Fibroblast of skin of left quadriceps (primary cell): ENCODE measurements around the gene TMC8.

Experiments used
- DNase-seq, 2 experiments: peaks; one replicate each; pipeline ENCODE4 v3.0.0-alpha.2; 2013; ENCODE audit warnings: low read depth in 2 of 2

The TMC8 gene

DNA sequence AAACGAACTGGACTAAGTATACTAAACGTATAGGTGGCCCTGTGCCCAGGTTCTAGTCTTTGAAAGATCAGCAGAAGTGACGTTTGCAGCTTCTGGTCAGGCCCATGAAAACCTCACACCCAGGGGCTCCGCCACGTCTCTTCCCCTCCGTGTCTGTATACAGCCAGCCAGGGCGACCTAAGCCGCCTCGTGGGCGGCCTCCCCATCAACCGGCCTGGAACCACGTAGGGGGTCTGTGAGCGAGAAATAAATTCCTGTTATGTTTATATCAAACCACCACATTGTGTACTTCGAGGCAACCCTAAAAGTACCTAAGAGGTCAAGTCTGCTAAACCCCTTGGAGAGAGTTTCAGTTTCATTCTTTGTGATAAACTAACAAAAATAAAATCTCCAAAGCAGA lies 49.5 kb downstream of the TMC8 start:
- DNase-seq: no peak

DNA sequence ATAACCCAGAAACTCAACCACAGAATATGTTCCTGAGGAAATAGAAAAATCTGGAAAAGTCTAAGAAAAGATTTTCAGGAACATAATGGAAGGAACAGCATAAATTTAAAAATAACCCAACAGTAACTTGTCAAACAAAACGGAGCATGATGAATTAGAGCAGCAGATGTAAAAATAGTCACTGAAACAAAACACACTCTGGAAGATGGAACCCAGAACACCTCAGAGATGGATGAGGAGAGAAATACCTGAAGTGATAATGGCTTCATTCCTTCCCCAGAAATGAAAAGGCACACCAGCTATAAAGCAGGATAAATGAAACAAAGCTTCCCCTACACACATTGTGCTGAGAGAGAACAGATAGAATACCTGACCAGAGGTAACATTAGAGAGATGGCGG lies 49.9 kb downstream of the TMC8 start:
- DNase-seq: no peak

DNA sequence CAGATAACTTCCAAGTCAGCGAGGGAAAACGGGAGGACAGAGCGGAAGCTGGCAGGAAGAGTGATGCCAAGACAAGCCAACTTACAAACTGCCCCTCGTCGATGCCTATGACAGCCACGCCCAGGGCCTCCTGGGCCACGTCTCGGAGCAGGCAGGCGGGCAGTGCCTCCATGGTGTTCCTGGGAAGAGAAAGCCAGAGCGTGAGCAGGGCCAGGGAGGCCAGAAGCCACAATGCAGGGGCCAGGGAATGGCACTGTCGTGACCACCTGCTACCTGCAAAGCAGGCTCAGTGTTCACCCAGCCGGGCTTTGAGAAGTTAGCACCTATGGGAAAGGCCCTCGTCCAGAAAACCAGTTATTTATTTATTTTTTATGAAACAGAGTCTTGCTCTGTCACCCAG lies 51.9 kb downstream of the TMC8 start:
- DNase-seq: no peak

DNA sequence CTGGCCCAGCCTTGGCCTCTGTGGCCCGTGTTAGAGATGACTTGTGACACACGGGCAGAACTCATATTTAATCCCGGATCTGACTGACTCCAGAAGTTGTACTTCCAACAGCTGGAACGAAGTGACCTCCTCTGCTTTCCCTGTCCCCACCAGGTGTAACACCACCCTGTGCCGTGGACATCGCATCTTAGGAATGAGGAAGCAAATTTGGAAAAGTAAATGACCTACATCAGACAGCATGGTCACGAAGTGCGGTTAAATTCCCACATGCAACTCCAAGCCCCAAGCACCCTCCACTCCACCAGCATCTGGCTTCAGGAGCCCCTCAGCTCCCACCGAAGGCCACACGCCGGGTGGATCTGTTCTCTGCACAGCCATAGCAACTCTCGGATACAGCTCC lies 53.3 kb downstream of the TMC8 start:
- no peak for DNase-seq

DNA sequence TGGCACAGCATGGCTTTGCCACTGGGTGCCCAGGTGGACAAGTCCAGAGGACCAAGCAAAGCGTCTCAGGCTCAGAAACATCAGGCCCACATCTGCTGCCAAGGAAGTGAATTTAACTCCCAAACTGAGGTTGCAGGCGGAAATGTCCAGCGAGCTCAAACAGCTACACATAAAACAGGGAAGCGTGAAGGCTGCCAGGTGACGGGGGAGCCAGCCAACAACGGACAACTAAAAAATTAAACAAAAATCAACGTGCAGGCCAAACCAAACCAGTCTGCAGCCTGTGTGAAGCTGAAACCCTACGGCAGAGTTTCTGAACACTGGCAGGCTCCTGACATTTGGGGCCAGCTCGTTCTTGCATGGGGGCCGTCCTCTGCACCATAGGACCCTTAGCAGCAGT lies 53.8 kb downstream of the TMC8 start:
- DNase-seq: no peak

DNA sequence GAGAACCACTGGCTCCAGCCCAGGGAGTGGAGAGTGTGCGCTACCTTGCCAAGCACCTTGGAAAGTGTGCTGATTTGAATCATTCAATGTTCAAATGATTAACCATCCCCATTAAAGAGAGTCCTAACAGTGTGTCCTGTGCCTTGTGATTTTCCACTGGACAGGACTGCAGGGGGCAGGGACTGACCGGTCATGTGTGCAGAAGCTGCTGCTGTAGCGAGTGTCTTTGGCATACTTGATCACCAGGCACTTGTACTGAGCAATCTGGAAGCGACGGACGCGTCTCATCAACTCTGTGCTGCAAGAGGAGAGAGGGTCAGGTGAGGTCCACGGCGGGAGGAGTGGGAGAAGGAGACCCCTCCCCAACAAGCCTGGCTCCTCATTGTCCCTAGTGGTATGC lies 54.3 kb downstream of the TMC8 start:
- no peak for DNase-seq

DNA sequence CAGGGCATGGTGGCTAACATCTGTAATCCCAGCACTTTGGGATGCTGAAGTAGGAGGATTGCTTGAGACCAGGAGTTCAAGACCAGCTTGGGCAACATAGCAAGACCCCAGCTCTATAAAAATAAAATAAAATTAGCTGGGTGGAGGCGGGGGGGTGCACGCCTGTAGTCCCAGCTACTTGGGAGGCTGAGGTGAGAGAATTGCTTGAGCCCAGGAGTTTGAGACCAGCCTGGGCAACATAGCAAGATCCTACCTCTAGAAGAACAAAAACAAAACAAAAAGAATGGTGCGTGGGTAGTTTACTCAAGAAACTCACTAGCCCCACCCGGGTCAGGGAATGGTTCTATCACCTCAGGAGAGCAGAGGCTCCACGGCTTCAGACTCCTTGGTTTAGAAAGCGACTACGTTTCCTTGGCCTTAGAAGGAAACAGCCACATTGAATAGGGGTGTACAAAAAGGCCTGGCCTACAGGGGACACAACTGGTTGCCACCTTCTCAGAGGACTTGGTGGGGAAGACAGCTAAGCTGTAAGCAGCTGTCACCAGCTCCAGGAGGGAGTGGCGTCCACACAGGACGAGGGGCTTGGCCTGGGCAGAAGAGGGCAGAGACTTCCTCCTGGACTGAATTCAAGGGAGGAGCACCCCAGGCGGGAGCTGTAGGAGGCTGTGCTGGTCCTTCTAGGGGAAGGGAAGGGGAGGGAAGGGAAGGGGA lies 55.6 kb downstream of the TMC8 start:
- DNase-seq: no peak

DNA sequence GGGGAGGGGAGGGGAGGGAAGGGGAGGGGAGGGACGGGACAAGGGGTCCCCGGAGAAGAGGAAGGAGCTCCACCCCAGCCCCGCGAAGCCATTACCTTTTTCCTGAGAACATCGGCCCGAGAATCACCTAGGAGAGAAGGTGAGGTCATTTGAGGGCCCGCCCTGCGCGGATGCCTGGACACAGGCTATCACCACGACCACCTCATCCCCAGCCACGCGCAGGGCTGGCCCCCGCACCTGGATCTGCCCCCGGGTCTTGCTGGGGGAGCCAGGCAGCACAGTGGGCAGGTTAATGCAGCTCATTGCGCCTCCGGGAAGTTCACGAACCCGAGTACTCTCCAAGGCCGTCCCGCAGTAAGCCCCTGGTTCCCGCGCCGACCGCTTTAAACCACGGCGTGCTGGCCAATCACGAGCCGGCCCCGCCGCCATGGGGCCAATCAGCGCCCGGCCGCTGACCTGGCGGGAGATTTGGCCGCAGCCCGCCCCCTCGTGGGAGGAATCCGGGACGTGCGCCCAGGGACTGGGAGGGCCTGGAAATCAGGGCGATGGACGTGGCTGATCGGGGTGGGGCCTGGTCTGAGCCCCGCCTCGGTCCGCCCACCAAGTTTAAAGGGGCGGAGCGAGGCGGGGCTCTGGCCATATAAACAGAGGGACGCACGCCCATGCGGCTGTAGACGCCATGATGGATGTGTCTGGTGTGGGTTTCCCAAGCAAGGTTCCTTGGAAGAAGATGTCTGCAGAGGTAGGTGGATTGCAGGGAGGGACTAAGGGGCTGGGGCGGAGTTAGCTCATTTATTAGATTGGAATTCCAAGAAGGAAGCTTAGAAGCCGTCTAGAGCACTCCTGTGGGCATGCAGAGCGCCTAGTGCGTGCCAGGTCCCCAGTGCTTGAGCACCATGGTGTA lies 56.4 kb downstream of the TMC8 start, which contains the start of the genes AFMID and TK1:
AFMID (plus strand) TSS at position 671 of the 904 bp plus-strand sequence; CDS start at position 680, 9 bp downstream.
TK1 (minus strand) TSS at position 361 of the 904 bp plus-strand sequence; CDS start at position 303, 58 bp downstream.
- peak; percentile 93 for DNase-seq
